Activated CD4-positive, alpha-beta T cell treated with anti-CD3 and anti-CD28 coated beads for 36 hours (primary cell): ENCODE results near the gene EEF1A2. TPM values are rescaled to one million over a fixed set of nuclear protein-coding genes. Genes with fewer than 3 reads are reported as not detected.

ENCODE experiments used
- ATAC-seq: fragments of 200-7000 bp; cut with Tn5 transposase; one replicate; pipeline ENCODE4 v1.10.0; 2021; ENCODE audit warnings: mild to moderate bottlenecking, moderate library complexity
- CTCF ChIA-PET: fragments of 350-600 bp; sonication (Branson Sonifier 250); formaldehyde crosslinking; loops from one replicate; lab custom pipeline; 2021; ENCODE audit warnings: antibody characterized with exemption; lab: Charles Lee
- POLR2A ChIA-PET: fragments of 350-600 bp; sonication (Branson Sonifier 250); formaldehyde crosslinking; loops from one replicate; lab custom pipeline; 2021; ENCODE audit warnings: antibody characterized with exemption, inconsistent platforms; lab: Charles Lee
- DNase-seq: peaks from one replicate; pipeline ENCODE4 v3.0.0-alpha.2; 2020
- H3K27ac Mint-ChIP-seq: one replicate; pipeline ENCODE4 v1.8.0; 2021; ENCODE audit warnings: mixed read lengths
- H3K27me3 Mint-ChIP-seq: one replicate; pipeline ENCODE4 v1.8.0; 2021; ENCODE audit warnings: mixed read lengths
- H3K36me3 Mint-ChIP-seq: one replicate; pipeline ENCODE4 v1.8.0; 2021; ENCODE audit warnings: low read depth, mixed read lengths
- H3K4me1 Mint-ChIP-seq: one replicate; pipeline ENCODE4 v1.8.0; 2021; ENCODE audit warnings: mixed read lengths
- H3K4me3 Mint-ChIP-seq: one replicate; pipeline ENCODE4 v1.8.0; 2021; ENCODE audit warnings: mild to moderate bottlenecking, moderate library complexity, mixed read lengths
- H3K9me3 Mint-ChIP-seq: one replicate; pipeline ENCODE4 v1.8.0; 2021; ENCODE audit warnings: low read depth, mixed read lengths
- intact Hi-C, 2 experiments: fragments of 100-400 bp; cut with DNase I in 1 of 2; cut with micrococcal nuclease in 1 of 2; formaldehyde crosslinking; loops; one replicate each; pipeline versions ENCODE4 v1.14.2 to v1.15.1; 2022 to 2024; cut with DNase I, micrococcal nuclease
- total RNA-seq, 2 experiments: library from RNA; stranded (reverse); gene quantifications; one replicate each; pipeline ENCODE4 v1.2.3, GENCODE V29; 2021

EEF1A2 gene
- total RNA-seq, 2 experiments from 2014 or later: 0.69 to 0.81 TPM

GRCh38 chr20:63491078-63491477 is 7.8 kb downstream of the EEF1A2 start:
- ATAC-seq (no peak), DNase-seq (no peak)
- no peaks in the 10 kb centered on the region for H3K36me3 Mint-ChIP-seq
- peaks cover 10% of the 10 kb centered on the region for H3K27me3 Mint-ChIP-seq
- no peaks in the 10 kb centered on the region for H3K4me1 Mint-ChIP-seq
- no peak overlapping the region for H3K4me3 Mint-ChIP-seq
- POLR2A ChIA-PET: interaction anchor here (0.6 kb wide), 1 partner anchor 24 kb away, joined by 7 read pairs; no protein-coding TSS in a partner anchor
- H3K27ac Mint-ChIP-seq: no peak overlapping the region
- H3K9me3 Mint-ChIP-seq: no peaks in the 10 kb centered on the region
- intact Hi-C loops: no loop called here
- CTCF ChIA-PET: no interaction called here

GRCh38 chr20:63490416-63490815 is 8.5 kb downstream of the EEF1A2 start:
- POLR2A ChIA-PET: interaction anchor here (0.6 kb wide), 1 partner anchor 24 kb away, joined by 7 read pairs; no protein-coding TSS in a partner anchor

DNA sequence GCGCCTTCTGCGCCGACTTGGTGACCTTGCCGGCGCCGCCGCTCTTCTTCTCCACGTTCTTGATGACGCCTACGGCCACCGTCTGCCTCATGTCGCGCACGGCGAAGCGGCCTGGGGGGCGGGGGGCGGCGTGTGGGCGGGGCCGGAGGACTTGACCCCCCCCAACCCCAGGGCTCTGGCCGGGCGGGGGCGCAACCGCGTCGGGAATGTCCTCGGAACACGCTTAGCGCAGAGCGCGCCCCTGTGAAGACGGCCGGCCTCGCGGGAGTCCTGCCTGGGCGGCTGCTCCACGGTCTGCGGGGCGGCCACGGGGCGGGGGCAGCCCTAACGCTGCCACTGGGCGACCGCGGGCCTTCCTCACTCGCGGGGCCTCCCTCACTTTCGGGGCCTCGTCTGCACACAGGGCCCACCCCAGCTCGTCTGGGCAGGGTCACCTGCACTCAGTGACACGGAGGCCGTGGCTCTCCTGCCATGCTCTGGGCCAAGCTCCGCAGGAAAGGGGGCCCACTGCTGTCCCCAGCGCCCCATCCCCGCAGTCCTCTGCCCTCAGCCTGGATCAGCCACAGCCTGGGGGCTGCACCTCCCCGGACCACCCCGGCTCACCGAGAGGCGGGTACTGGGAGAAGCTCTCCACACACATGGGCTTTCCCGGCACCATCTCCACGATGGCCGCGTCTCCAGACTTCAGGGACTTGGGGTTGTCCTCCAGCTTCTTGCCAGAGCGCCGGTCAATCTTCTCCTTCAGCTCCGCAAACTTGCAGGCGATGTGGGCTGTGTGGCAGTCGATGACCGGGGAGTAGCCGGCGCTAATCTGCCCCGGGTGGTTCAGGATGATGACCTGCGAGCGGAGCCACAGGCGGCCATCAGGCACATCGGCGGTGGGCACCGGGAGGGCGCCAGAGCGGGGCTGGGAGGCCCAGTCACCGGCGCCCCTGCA is 10.3 kb downstream of the EEF1A2 start:
- no peak overlapping the region for H3K4me3 Mint-ChIP-seq
- no peaks in the 10 kb centered on the region for H3K36me3 Mint-ChIP-seq
- H3K4me1 Mint-ChIP-seq: no peaks in the 10 kb centered on the region
- H3K27me3 Mint-ChIP-seq: peaks cover 13% of the 10 kb centered on the region
- ChIA-PET POLR2A (no interaction called here), CTCF (interaction anchor here (0.6 kb wide), 1 partner anchor 9 kb away, joined by 3 read pairs; no protein-coding TSS in a partner anchor)
- no peaks in the 10 kb centered on the region for H3K9me3 Mint-ChIP-seq
- DNase-seq (no peak), ATAC-seq (no peak)
- no peak overlapping the region for H3K27ac Mint-ChIP-seq
- intact Hi-C loops: no loop called here

More at GRCh38 chr20:63490416-63490815, 8.5 kb downstream of the EEF1A2 start:
- Mint-ChIP-seq H3K9me3 (no peaks in the 10 kb centered on the region), H3K27me3 (peaks cover 10% of the 10 kb centered on the region), H3K4me1 (no peaks in the 10 kb centered on the region), H3K36me3 (no peaks in the 10 kb centered on the region), H3K27ac (no peak overlapping the region), H3K4me3 (no peak overlapping the region)
- CTCF ChIA-PET: no interaction called here
- intact Hi-C loops: no loop called here
- no peak for DNase-seq
- no peak for ATAC-seq

GRCh38 chr20:63487781-63488241 is 11.1 kb downstream of the EEF1A2 start:
- intact Hi-C loops: no loop called here
- Mint-ChIP-seq H3K4me1 (peaks cover 2% of the 10 kb centered on the region), H3K36me3 (no peaks in the 10 kb centered on the region), H3K9me3 (no peaks in the 10 kb centered on the region), H3K4me3 (no peak overlapping the region), H3K27me3 (peaks cover 15% of the 10 kb centered on the region), H3K27ac (no peak overlapping the region)
- ChIA-PET CTCF (no interaction called here), POLR2A (no interaction called here)
- no peak for ATAC-seq
- no peak for DNase-seq

DNA sequence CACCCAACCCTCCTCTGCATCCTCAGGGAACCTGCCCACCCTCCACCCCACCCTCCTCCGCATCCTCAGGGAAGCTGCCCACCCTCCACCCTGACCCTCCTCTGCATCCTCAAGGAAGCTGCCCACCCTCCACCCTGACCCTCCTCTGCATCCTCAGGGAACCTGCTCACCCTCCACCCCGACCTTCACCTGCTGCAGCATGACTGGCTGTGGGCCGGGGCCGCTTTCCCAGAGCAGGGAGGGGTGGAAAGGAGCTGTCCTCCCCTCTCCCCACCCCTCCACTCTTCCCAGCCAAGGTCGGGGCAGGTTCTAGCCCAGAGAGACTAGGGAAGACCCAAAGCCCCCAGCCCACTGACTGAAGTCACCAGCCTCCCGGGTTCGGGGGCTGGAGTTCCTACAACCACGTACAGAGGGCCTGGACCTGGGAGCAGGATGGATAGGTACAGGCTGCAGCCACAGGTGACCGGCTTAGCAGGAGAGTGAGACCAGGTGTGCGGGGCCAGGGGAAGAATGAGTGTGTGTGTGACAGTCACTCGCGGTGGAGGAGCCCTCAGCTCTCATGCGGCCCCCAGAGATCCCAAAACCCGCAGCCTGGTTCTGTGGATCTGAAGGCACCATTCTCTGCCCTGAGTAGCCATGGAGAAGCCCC is 11.6 kb downstream of the EEF1A2 start:
- DNase-seq (no peak), ATAC-seq (no peak)
- H3K27ac Mint-ChIP-seq: no peak overlapping the region
- no peak overlapping the region for H3K4me3 Mint-ChIP-seq
- H3K4me1 Mint-ChIP-seq: peaks cover 3% of the 10 kb centered on the region
- peaks cover 16% of the 10 kb centered on the region for H3K27me3 Mint-ChIP-seq
- ChIA-PET POLR2A (no interaction called here), CTCF (no interaction called here)
- H3K36me3 Mint-ChIP-seq: no peaks in the 10 kb centered on the region
- intact Hi-C loops: no loop called here
- no peaks in the 10 kb centered on the region for H3K9me3 Mint-ChIP-seq

DNA sequence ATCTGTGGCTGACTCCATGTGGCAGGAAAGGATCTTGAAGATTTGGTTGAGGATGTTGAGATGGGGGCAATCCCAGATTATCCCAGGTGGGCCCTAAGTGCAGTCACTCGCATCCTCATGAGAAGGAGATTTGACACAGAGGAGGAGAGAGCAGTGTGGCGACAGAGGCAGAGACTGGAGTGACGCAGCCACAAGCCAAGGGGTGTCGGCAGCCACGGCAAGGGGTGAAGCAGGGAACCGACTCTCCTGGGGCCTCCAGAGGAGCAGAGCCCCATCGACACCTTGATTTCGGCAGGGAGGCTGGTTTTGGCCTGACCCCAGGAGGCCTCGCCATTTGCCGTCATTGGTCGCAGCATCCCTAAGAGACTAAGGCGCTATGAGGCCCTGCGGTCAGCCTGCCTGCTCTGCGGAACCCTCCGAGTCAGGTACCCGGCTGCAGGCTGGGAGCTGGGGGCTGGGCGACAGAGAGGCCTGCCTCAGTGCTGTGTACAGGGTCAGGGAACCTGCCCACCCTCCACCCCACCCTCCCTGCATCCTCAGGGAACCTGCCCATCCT is 12.5 kb downstream of the EEF1A2 start:
- DNase-seq (no peak), ATAC-seq (no peak)
- Mint-ChIP-seq H3K4me1 (peaks cover 3% of the 10 kb centered on the region), H3K27ac (no peak overlapping the region), H3K36me3 (no peaks in the 10 kb centered on the region), H3K4me3 (no peak overlapping the region), H3K9me3 (no peaks in the 10 kb centered on the region), H3K27me3 (peaks cover 14% of the 10 kb centered on the region)
- intact Hi-C loops: no loop called here
- POLR2A ChIA-PET: no interaction called here
- CTCF ChIA-PET: no interaction called here

GRCh38 chr20:63484651-63485403 is 14.1 kb downstream of the EEF1A2 start:
- Mint-ChIP-seq H3K4me1 (peaks cover 3% of the 10 kb centered on the region), H3K27ac (no peak overlapping the region), H3K36me3 (no peaks in the 10 kb centered on the region), H3K4me3 (no peak overlapping the region), H3K9me3 (no peaks in the 10 kb centered on the region), H3K27me3 (peaks cover 19% of the 10 kb centered on the region)
- ATAC-seq (no peak), DNase-seq (no peak)
- ChIA-PET CTCF (interaction anchor here (1.6 kb wide), 1 partner anchor 11 kb away, joined by 5 read pairs; no protein-coding TSS in a partner anchor), POLR2A (no interaction called here)
- intact Hi-C loops: no loop called here

- no peaks in the 10 kb centered on the region for H3K9me3 Mint-ChIP-seq
- no peak overlapping the region for H3K4me3 Mint-ChIP-seq
- no peak for ATAC-seq
These were observed 14.6 kb downstream of the EEF1A2 start for GRCh38 chr20:63484236-63484635.

GRCh38 chr20:63483834-63484233 is 15.0 kb downstream of the EEF1A2 start:
- H3K4me1 Mint-ChIP-seq: peaks cover 3% of the 10 kb centered on the region
- no peaks in the 10 kb centered on the region for H3K36me3 Mint-ChIP-seq
- DNase-seq (no peak), ATAC-seq (no peak)
- peaks cover 19% of the 10 kb centered on the region for H3K27me3 Mint-ChIP-seq
- no peak overlapping the region for H3K27ac Mint-ChIP-seq
- H3K9me3 Mint-ChIP-seq: no peaks in the 10 kb centered on the region
- ChIA-PET POLR2A (no interaction called here), CTCF (interaction anchor here (1.6 kb wide), 1 partner anchor 12 kb away, joined by 5 read pairs; no protein-coding TSS in a partner anchor)
- intact Hi-C loops: no loop called here
- H3K4me3 Mint-ChIP-seq: no peak overlapping the region

More at GRCh38 chr20:63484236-63484635, 14.6 kb downstream of the EEF1A2 start:
- CTCF ChIA-PET: interaction anchor here (1.6 kb wide), 1 partner anchor 12 kb away, joined by 5 read pairs; no protein-coding TSS in a partner anchor
- POLR2A ChIA-PET: no interaction called here
- H3K4me1 Mint-ChIP-seq: peaks cover 3% of the 10 kb centered on the region
- H3K36me3 Mint-ChIP-seq: no peaks in the 10 kb centered on the region
- no peak overlapping the region for H3K27ac Mint-ChIP-seq
- DNase-seq: no peak
- H3K27me3 Mint-ChIP-seq: peaks cover 19% of the 10 kb centered on the region
- intact Hi-C loops: no loop called here

GRCh38 chr20:63482021-63482587 is 16.8 kb downstream of the EEF1A2 start:
- H3K36me3 Mint-ChIP-seq: no peaks in the 10 kb centered on the region
- H3K27ac Mint-ChIP-seq: no peak overlapping the region
- H3K4me3 Mint-ChIP-seq: no peak overlapping the region
- peaks cover 3% of the 10 kb centered on the region for H3K4me1 Mint-ChIP-seq
- DNase-seq (no peak), ATAC-seq (no peak)
- POLR2A ChIA-PET: interaction anchor here (0.7 kb wide), 1 partner anchor 56 kb away, joined by 3 read pairs; no protein-coding TSS in a partner anchor
- H3K9me3 Mint-ChIP-seq: no peaks in the 10 kb centered on the region
- intact Hi-C loops: no loop called here
- peaks cover 25% of the 10 kb centered on the region for H3K27me3 Mint-ChIP-seq
- CTCF ChIA-PET: interaction anchor here (0.6 kb wide), 1 partner anchor 190 kb away, joined by 3 read pairs; no protein-coding TSS in a partner anchor
